Measurements from ENCODE around the gene HLA-DOA.

- TF ChIP-seq EZH2phosphoT487 (IDR thresholded peaks at IDR 0.05; ENCODE audit: borderline replicate concordance, low read length), result no peak
- no peak for TF ChIP-seq CTCF (conservative IDR thresholded peaks at IDR 0.05; ENCODE audit: low read depth, low read length)
- no peak for TF ChIP-seq EZH2 (IDR thresholded peaks at IDR 0.05; ENCODE audit: low read length, unreplicated experiment)
Measured at GRCh38 chr6:32989368-32989767, 20.0 kb downstream of the HLA-DOA start.

Data from PC-3 (cell line).